Measurements from ENCODE around the gene CCDC43. TPM values are rescaled to one million over a fixed set of nuclear protein-coding genes. Genes with fewer than 3 reads are reported as not detected.

The CCDC43 gene
- total and polyA plus RNA-seq, 2 of the 13 experiments (the other 11 are each of a cell fraction or from before 2014, with no cell fraction given) = 17.5 to 94.8 TPM

- peak; percentile 77 for TF ChIP-seq ZNF777 (CRISPR knock-in tag; IDR thresholded peaks at IDR 0.05)
- TF ChIP-seq CBFB (CRISPR knock-in tag; IDR thresholded peaks at IDR 0.05) = peak; percentile 91
- no peak for TF ChIP-seq SOX13 (IDR thresholded peaks at IDR 0.05)
- peak in 1 of 2 experiments; percentile 13; a peak in 1 of 4 replicates for TF ChIP-seq SOX13 (CRISPR knock-in tag; conservative IDR thresholded peaks at IDR 0.05 in 1 of 2, IDR thresholded peaks at IDR 0.05 in 1 of 2)
- peak; percentile 72; the same call in 1 of the 2 replicates for TF ChIP-seq MIER3 (CRISPR knock-in tag; IDR thresholded peaks at IDR 0.05; ENCODE audit: borderline replicate concordance)
- peak; percentile 94 for TF ChIP-seq SMAD1 (CRISPR knock-in tag; IDR thresholded peaks at IDR 0.05; ENCODE audit: borderline replicate concordance, low read depth)
- no peak for TF ChIP-seq REL (CRISPR knock-in tag; conservative IDR thresholded peaks at IDR 0.05)
- peak; percentile 46; the same call in 1 of the 2 replicates for TF ChIP-seq ZNF362 (CRISPR knock-in tag; IDR thresholded peaks at IDR 0.05; ENCODE audit: borderline replicate concordance)
- TF ChIP-seq ZNF280B (CRISPR knock-in tag; IDR thresholded peaks at IDR 0.05; ENCODE audit: borderline replicate concordance) = peak; percentile 88
- peak; percentile 10; the same call in 1 of the 2 replicates for TF ChIP-seq E2F5 (CRISPR knock-in tag; conservative IDR thresholded peaks at IDR 0.05)
- TF ChIP-seq KDM6A (CRISPR knock-in tag; IDR thresholded peaks at IDR 0.05; ENCODE audit: low read depth) = no peak
- no peak for TF ChIP-seq REXO4 (CRISPR knock-in tag; IDR thresholded peaks at IDR 0.05; ENCODE audit: borderline replicate concordance)
- peak; percentile 65; the same call in 1 of the 2 replicates for TF ChIP-seq MTA1 (CRISPR knock-in tag; IDR thresholded peaks at IDR 0.05; ENCODE audit: borderline replicate concordance)
- no peak; the same call in 1 of the 2 replicates for TF ChIP-seq ZNF749 (CRISPR knock-in tag; IDR thresholded peaks at IDR 0.05; ENCODE audit: borderline replicate concordance)
- TF ChIP-seq KDM5A (IDR thresholded peaks at IDR 0.05; ENCODE audit: borderline replicate concordance, low read length) = peak; percentile 98
- TF ChIP-seq ZNF441 (CRISPR knock-in tag; IDR thresholded peaks at IDR 0.05; ENCODE audit: borderline replicate concordance) = 0 out of 2 replicates have a peak, but pooled peaks have one; percentile 66
- 0 out of 2 replicates have a peak, but pooled peaks have one; percentile 58 for TF ChIP-seq ZNF256 (CRISPR knock-in tag; conservative IDR thresholded peaks at IDR 0.05)
- TF ChIP-seq ZBTB4 (CRISPR knock-in tag; IDR thresholded peaks at IDR 0.05; ENCODE audit: borderline replicate concordance) = peak; percentile 92; the same call in 1 of the 2 replicates
- TF ChIP-seq MAFG (CRISPR knock-in tag; IDR thresholded peaks at IDR 0.05) = no peak
Observed at GRCh38 chr17:44689477-44690217, at the start of gene CCDC43 (continued).
